OCI-LY3 (cell line): ENCODE data around the gene SEC16A.

ENCODE experiments used
- H2AFZ ChIP-seq: fragments of 200-600, 300-600 bp; shearing (Covaris generic); 2 replicates; pipeline ENCODE4 v1.6.0; 2014; ENCODE audit warnings: antibody characterized with exemption, low read depth, low read length
- H3K27ac ChIP-seq: fragments of 200-600, 300-600 bp; sonication (generic); 2 replicates; pipeline ENCODE4 v1.5.1; 2014; ENCODE audit warnings: mild to moderate bottlenecking, low read length, moderate library complexity, mixed read lengths
- H3K27me3 ChIP-seq: fragments of 200-600, 300-600 bp; sonication (generic); 2 replicates; pipeline ENCODE4 v1.6.1; 2014; ENCODE audit warnings: low read depth, low read length, mixed read lengths
- H3K36me3 ChIP-seq: fragments of 200-600, 300-600 bp; sonication (generic); replicated peaks from 2 replicates; pipeline ENCODE3; 2014; ENCODE audit warnings: low read depth, low read length, mixed read lengths
- H3K4me1 ChIP-seq: fragments of 300-600, 200-600 bp; sonication (generic); 2 replicates; pipeline ENCODE4 v1.6.1; 2014; ENCODE audit warnings: low read length, mixed read lengths
- H3K4me2 ChIP-seq: fragments of 200-600, 300-600 bp; sonication (generic); 2 replicates; pipeline ENCODE4 v1.6.1; 2014; ENCODE audit warnings: low read length, mixed read lengths
- H3K4me3 ChIP-seq: fragments of 300-600, 200-600 bp; sonication (generic); 2 replicates; pipeline ENCODE4 v1.5.1; 2014; ENCODE audit warnings: antibody characterized with exemption, mild to moderate bottlenecking, low read length, moderate library complexity
- H3K79me2 ChIP-seq: fragments of 300-600, 200-600 bp; shearing (Covaris generic); 2 replicates; pipeline ENCODE4 v1.6.1; 2014; ENCODE audit warnings: mild to moderate bottlenecking, low read length, mixed read lengths
- H3K9ac ChIP-seq: fragments of 300-600, 200-600 bp; shearing (Covaris generic); 2 replicates; pipeline ENCODE4 v1.6.0; 2014; ENCODE audit warnings: mild to moderate bottlenecking, low read length, moderate library complexity
- H3K9me3 ChIP-seq: fragments of 200-600, 300-600 bp; shearing (Covaris generic); 2 replicates; pipeline ENCODE4 v1.6.1; 2014; ENCODE audit warnings: low read length, mixed read lengths; ENCODE audit not compliant: insufficient read depth
- H4K20me1 ChIP-seq: fragments of 200-600, 300-600 bp; sonication (generic); 2 replicates; pipeline ENCODE4 v1.6.1; 2016; ENCODE audit warnings: low read length, mixed read lengths; ENCODE audit not compliant: insufficient read depth
- CTCF ChIP-seq: fragments of 200-600, 300-600 bp; sonication (generic); IDR thresholded peaks from 2 replicates; pipeline ENCODE4 v1.5.1; 2014; ENCODE audit warnings: antibody characterized with exemption, low read length, low read depth
- EZH2phosphoT487 ChIP-seq: fragments of 200-600 bp; shearing (Covaris generic); IDR thresholded peaks from 2 replicates; pipeline ENCODE4 v1.6.1; 2018; ENCODE audit warnings: antibody characterized with exemption, mixed run types, low read depth

Gene SEC16A

GRCh38 chr9:136396219-136396515 lies 86.7 kb downstream of the SEC16A start:
- Histone ChIP-seq H3K36me3 (peaks cover 61% of the 10 kb centered on the region), H3K4me2 (no peak overlapping the region)

GRCh38 chr9:136395345-136396218 lies 87.3 kb downstream of the SEC16A start:
- no peak overlapping the region for H3K4me3 ChIP-seq
- H3K4me1 ChIP-seq, result peaks cover 13% of the 10 kb centered on the region
- no peak overlapping the region for H2AFZ ChIP-seq
- no peaks in the 10 kb centered on the region for H3K9me3 ChIP-seq
- H3K9ac ChIP-seq, result no peak overlapping the region
- no peak overlapping the region for H3K4me2 ChIP-seq
- TF ChIP-seq EZH2phosphoT487, result no peak
- TF ChIP-seq CTCF, result no peak
- no peak overlapping the region for H3K27ac ChIP-seq
- peaks cover 55% of the 10 kb centered on the region for H3K79me2 ChIP-seq
- peaks cover 63% of the 10 kb centered on the region for H3K36me3 ChIP-seq
- H4K20me1 ChIP-seq, result peaks cover 13% of the 10 kb centered on the region
- H3K27me3 ChIP-seq, result no peaks in the 10 kb centered on the region

More at GRCh38 chr9:136396219-136396515, 86.7 kb downstream of the SEC16A start:
- Histone ChIP-seq H3K9me3 (no peaks in the 10 kb centered on the region), H3K4me3 (no peak overlapping the region), H3K4me1 (peaks cover 16% of the 10 kb centered on the region), H2AFZ (no peak overlapping the region), H4K20me1 (peaks cover 13% of the 10 kb centered on the region), H3K27me3 (no peaks in the 10 kb centered on the region), H3K27ac (no peak overlapping the region), H3K9ac (no peak overlapping the region), H3K79me2 (peaks cover 55% of the 10 kb centered on the region)
- TF ChIP-seq CTCF, result no peak
- TF ChIP-seq EZH2phosphoT487, result no peak

- H3K27me3 ChIP-seq, result no peaks in the 10 kb centered on the region
- no peak overlapping the region for H2AFZ ChIP-seq
- H3K4me3 ChIP-seq, result no peak overlapping the region
- no peak overlapping the region for H3K9ac ChIP-seq
- no peak overlapping the region for H3K27ac ChIP-seq
- TF ChIP-seq EZH2phosphoT487 (no peak), CTCF (no peak)
- no peak overlapping the region for H3K4me2 ChIP-seq
- H3K9me3 ChIP-seq, result no peaks in the 10 kb centered on the region
- H3K4me1 ChIP-seq, result peaks cover 9% of the 10 kb centered on the region
- peaks cover 13% of the 10 kb centered on the region for H4K20me1 ChIP-seq
- H3K79me2 ChIP-seq, result peaks cover 54% of the 10 kb centered on the region
- H3K36me3 ChIP-seq, result peaks cover 63% of the 10 kb centered on the region
These were observed 87.9 kb downstream of the SEC16A start for GRCh38 chr9:136395020-136395340.

DNA sequence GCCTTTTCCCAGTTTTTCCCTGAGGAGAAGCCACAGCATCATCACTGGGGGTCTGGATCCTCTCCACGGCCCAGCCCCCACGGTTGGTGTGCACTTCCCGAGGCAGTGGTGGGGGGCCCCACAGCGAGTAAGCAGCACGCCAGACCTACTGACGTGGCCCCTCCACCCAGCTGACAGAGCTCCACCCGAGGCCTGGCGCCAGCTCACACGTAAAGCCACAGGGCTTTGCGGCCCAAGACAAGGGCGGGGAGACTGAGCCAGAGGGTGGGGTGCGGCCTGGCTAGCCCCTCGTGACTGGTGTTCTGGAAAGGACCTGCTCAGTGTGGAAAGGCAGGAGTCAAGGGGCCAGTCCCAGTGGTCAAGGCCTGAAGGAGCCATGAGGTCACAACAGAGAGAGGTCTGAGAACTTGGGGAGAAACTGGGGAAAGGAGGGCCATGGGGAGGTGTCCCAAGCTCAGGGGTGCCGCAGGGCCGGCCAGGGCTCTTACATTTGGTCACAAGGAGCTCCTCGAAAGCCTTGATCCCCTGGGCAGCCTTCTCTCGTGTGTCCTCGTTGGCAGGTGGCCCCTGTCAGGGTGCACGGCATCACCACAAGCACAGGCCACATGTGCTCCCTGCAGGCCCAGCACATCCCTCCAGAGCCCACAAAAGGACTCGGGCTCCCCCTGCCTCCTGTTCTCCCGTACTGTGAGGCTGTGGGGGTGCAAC lies 88.4 kb downstream of the SEC16A start:
- Histone ChIP-seq H3K36me3 (peaks cover 68% of the 10 kb centered on the region), H3K4me1 (peaks cover 9% of the 10 kb centered on the region), H3K9me3 (no peaks in the 10 kb centered on the region), H3K4me3 (no peak overlapping the region), H2AFZ (no peak overlapping the region), H3K27ac (no peak overlapping the region), H3K9ac (no peak overlapping the region), H3K79me2 (peaks cover 49% of the 10 kb centered on the region), H3K4me2 (no peak overlapping the region), H4K20me1 (peaks cover 13% of the 10 kb centered on the region), H3K27me3 (no peaks in the 10 kb centered on the region)
- TF ChIP-seq CTCF (no peak), EZH2phosphoT487 (no peak)
